ENCODE data around the gene ST8SIA5.

ST8SIA5 gene

DNA sequence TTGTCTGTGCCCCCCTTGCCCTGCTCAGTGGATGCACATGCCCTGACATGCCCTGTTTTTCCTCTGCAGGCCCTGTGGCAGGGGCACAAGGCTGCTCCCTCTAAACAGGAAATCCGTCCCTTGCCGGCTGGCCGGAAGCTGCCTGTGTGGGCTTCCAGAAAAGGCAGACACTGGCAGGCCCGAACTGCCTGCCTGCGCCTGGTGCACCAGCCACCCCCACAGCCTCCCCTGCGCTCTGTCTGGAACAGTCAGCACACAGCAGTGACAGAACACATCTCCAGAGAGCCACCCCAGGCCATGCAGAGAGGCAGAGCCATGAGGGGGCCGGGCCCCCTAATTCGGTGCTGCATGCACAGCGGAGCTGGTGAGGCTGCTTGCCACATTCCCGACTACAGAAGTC is 133.3 kb downstream of the ST8SIA5 start:
- no peak for DNase-seq

- peak; percentile 52 for DNase-seq
Measured at GRCh38 chr18:46622999-46623398, 133.9 kb downstream of the ST8SIA5 start.

DNA sequence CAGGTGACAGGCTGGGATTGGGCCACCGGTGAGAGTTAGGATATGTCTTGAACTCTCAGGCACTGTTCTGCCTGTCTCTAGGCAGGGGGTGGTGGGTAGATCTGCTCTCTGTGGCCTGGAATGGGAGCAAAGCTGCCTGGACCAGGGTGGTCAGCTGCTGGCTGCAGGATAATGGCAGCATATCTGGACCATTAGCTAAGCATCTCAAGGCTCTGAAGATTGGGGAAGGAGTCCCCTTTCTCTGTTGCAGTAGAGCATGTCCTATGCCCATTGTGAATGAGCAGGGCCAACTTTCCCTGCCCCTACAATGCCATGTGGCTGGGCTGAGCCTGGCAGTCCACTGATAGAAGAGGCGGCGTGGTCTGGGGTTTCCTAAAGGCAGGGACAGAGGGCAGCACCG is 134.4 kb downstream of the ST8SIA5 start:
- DNase-seq, result no peak

DNA sequence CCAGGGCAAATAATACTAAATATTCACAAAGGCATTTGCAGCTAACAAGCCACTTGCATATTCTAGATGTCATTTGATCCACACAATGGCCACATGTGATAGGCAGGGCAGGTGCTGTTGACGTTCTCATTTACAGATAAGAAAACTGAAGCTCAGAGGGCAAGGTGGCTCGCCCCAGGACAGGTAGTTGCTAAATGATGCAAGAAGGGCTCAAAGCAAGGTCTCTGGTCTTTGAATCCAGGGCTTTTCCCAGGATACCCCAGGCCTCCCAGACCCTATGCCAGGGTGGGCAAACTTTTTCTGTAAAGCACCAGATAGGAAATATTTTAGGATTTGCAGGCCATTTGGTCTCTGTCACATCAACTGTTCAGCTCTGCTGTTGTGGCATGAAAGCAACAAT is 135.0 kb downstream of the ST8SIA5 start:
- DNase-seq, result peak; percentile 44

- no peak for DNase-seq
Measured at GRCh38 chr18:46621111-46621766, 135.6 kb downstream of the ST8SIA5 start.

DNA sequence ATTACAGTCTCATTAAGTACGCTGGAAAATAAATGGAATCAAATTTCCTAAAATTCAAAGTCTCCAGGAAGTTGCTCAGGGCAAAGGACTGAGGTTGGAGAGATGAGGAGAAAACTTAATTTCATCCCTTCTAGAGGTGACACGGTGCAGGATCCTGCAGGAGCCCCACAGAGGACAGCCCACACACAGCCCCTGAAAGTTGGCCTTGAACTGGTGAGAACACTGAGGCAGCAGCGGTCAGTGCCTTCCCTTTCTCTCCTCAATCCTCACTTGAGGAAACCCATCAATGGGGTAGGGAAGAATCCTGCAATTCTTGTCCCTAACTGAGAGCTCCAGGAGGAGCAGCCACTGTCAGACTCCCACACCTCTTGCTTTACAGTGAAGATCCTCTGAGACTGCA is 137.3 kb downstream of the ST8SIA5 start:
- DNase-seq, result no peak

Data from NCI-H2171 treated with DMSO at 0.1 percent for 48 hours (cell line).